GM18498 (cell line): ENCODE results near the gene PPP1R11.
"Not testable (repeated sequence)": the region's sequence is repeated elsewhere in the genome, so short reads cannot be mapped to it uniquely, and the experiment has no call there.

ENCODE experiments used
- ATAC-seq: cut with Tn5 transposase; IDR thresholded peaks from one replicate; pipeline ENCODE4 v1.9.1; 2021; ENCODE audit warnings: mild to moderate bottlenecking, moderate library complexity; ENCODE audit not compliant: unreplicated experiment

The PPP1R11 gene

GRCh38 chr6:30093951-30094661 is 27.1 kb downstream of the PPP1R11 start:
- no peak for ATAC-seq

GRCh38 chr6:30096829-30097228 is 29.8 kb downstream of the PPP1R11 start:
- ATAC-seq = no peak

GRCh38 chr6:30097902-30098768 is 31.1 kb downstream of the PPP1R11 start:
- no peak for ATAC-seq

DNA sequence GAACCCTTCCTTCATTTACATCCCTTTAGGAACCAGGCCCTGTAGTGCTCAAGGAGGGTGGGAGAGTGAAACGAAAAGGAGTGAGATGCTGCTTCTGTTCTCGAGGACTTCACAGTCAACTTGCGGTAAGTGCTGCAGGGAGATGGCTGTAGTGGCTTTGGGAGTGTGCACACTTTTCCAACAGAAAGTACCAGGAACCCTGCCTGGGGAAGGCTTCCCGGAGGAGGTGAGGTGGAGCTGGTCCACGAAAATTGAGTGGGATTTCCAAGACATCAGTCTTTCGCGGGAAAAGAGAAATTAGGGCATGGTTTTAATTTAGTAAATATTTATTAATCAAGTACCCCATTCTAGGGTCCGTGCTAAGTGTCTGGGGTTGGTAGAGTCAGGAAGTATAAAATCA is 33.2 kb downstream of the PPP1R11 start:
- no peak for ATAC-seq

- no peak for ATAC-seq
Measured at GRCh38 chr6:30100585-30101443, 33.8 kb downstream of the PPP1R11 start.

- peak; percentile 70 for ATAC-seq
Measured at GRCh38 chr6:30101444-30102413, 34.7 kb downstream of the PPP1R11 start.

GRCh38 chr6:30102414-30102969 is 35.5 kb downstream of the PPP1R11 start:
- ATAC-seq = no peak

DNA sequence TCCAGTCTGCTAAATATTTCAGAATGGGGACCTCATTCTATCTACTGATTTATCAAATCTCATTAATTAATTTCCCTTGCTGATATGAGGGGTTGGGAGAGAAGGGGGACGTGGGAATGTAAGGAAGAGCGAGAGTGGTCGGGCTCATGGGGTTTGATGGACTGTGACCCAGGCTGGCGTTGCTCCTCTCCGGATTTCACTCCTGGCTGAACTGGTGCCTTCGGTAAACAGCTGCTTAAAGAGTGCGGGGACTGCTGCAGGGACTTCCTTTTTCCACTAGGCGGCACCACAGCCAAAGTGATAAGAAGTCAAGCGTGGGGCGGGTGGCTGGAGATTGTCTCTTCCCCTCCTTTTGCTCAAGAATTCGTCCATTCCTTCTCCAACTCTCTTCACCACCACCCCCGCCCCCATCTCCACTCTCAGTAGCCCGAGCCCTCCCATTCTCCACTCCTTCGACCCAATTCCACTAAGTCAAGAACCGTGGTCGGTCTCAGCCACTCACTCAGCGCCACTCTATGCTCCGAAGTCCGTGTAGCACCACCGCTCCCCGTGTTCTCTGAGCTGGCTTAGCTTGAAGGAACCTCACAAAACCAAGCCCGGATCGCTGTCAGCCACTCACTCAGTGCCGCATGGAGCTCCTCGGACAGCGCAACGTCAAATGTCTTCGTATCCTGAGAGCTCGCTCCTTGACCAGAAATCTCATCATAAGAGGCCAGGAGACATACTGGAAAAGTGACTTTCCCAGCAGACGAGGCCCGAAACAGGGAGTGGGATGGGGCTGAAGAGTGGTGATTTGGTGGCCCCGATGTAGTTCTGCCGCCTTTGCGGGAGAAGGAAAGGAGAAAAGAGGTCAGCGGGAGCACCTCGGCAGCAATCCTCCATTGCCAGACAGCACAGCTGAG is 36.2 kb downstream of the PPP1R11 start:
- peak; percentile 75 for ATAC-seq

GRCh38 chr6:30103872-30104179 is 36.8 kb downstream of the PPP1R11 start:
- ATAC-seq = no peak

DNA sequence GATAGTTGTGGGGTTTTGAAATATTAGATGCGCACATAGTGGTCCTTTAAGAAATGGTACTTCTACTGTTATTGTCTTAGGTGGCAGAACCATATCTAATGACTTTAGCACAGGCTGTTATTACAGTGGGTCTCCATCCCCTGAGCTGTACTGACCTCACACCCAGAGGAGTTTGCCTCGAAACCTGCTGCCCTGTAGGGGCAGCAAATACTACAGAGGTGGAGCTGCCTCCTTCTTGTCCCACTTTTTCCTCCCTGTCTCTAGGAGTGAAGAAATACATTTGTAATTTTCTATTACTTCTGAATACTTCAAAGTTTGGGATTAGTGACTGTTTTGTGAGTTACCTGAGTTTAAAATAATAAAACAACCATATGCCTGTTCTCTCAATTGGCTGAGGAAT is 37.7 kb downstream of the PPP1R11 start:
- ATAC-seq = no peak

- ATAC-seq = no peak
Measured at GRCh38 chr6:30111266-30111856, 44.4 kb downstream of the PPP1R11 start.

DNA sequence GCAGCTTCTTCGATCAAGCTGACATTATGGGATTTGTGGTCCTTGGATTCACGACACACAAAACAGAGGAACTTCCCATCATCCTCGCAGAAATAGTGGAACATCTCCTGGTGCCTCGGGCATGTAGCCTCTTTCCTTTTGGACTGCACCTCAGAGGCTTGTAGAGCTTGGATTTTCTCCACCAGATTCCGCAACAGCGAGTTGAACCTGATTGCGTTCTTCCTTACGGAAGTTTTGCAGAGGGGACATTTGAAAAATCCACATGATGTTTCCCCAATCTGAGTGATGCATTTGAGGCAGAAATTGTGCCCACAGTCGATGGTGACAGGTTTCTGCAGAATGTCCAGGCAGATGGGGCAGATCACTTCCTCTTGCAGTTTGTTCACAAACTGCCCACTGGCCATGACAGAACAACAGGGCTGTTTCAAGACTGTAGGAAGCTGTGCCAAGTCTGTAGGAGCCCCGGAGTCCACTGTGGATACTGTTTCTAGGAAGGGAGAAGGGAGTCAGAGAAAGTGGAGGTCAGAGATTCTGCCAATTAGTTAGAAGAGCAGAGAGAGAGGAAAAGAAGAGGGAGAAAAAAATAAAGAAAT is 45.5 kb downstream of the PPP1R11 start:
- no peak for ATAC-seq

GRCh38 chr6:30113003-30113759 is 46.2 kb downstream of the PPP1R11 start, which contains the start of gene TRIM31:
TSS of gene TRIM31 (minus strand) at chr6:30113090. CDS start at chr6:30112805, 285 bp downstream.
- ATAC-seq = peak; percentile 58

DNA sequence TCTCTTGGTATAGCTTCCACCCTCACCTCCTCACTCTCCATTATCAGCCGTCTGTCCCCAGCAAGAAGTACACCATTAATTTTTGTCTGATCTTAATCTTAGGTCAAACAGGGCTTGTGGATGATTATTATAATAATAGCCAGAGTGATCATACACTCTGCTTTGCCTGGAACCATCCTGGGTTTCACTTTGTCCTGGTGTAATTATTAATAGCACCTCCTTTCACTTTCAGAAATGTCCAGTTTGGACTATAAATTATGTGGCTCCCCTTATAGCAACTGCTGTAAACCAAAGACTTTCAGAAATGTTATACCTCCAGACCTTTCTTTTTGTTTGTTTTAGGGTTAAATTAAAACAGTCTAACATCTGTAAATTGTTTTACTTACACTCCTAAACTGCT is 46.8 kb downstream of the PPP1R11 start:
- no peak for ATAC-seq

GRCh38 chr6:30116724-30117123 is 49.7 kb downstream of the PPP1R11 start:
- no peak for ATAC-seq

- ATAC-seq = not testable (repeated sequence)
Measured at GRCh38 chr6:30118691-30119090, 51.7 kb downstream of the PPP1R11 start.
